PC-9 (cell line): ENCODE results near the gene MAST4. TPM values are rescaled to one million over a fixed set of nuclear protein-coding genes. Genes with fewer than 3 reads are reported as not detected.

Source experiments
- BruUV-seq: library from RNA; stranded (reverse); fragments of 400-500 nt; replicated peaks from 2 replicates; lab custom pipeline; 2021; lab: Mats Ljungman, UMichigan
- CTCF ChIA-PET: fragments of 300-600 bp; sonication (Branson Sonifier 250); formaldehyde crosslinking; loops from one replicate; lab custom pipeline; 2022; ENCODE audit warnings: antibody characterized with exemption; lab: Charles Lee
- POLR2A ChIA-PET: fragments of 300-600 bp; sonication (Branson Sonifier 250); formaldehyde crosslinking; loops from one replicate; lab custom pipeline; 2022; ENCODE audit warnings: antibody characterized with exemption; ENCODE audit not compliant: unreplicated experiment; lab: Charles Lee
- DNase-seq, 2 experiments: peaks; one replicate each; pipeline versions ENCODE4 v3.0.0 to v3.0.0-alpha.2; 2015 to 2022; ENCODE audit warnings: mixed read lengths in 1 of 2
- H2AFZ ChIP-seq: fragments of 200-600 bp; sonication (generic); 2 replicates; pipeline ENCODE4 v1.8.1; 2017; ENCODE audit warnings: antibody characterized with exemption
- H3F3A ChIP-seq: fragments of 200-600 bp; sonication (generic); 2 replicates; pipeline ENCODE4 v1.8.1; 2017; ENCODE audit warnings: antibody characterized with exemption, mild to moderate bottlenecking, low read depth; ENCODE audit not compliant: insufficient read depth
- H3K27ac ChIP-seq: fragments of 200-600 bp; sonication (generic); 2 replicates; pipeline ENCODE4 v1.6.1; 2016; ENCODE audit warnings: mixed run types
- H3K27me3 ChIP-seq: fragments of 200-600 bp; sonication (generic); 2 replicates; pipeline ENCODE4 v1.6.1; 2016; ENCODE audit warnings: low read depth, mixed run types; ENCODE audit not compliant: insufficient read depth
- H3K36me3 ChIP-seq: fragments of 200-600 bp; sonication (generic); 2 replicates; pipeline ENCODE4 v1.6.1; 2016; ENCODE audit warnings: low read depth, mixed run types
- H3K4me1 ChIP-seq: fragments of 200-600 bp; sonication (generic); replicated peaks from 2 replicates; pipeline ENCODE4 v1.6.1; 2016; ENCODE audit warnings: mixed run types; ENCODE audit not compliant: insufficient read depth
- H3K4me2 ChIP-seq: fragments of 200-600 bp; sonication (generic); 2 replicates; pipeline ENCODE4 v1.6.1; 2017; ENCODE audit warnings: mixed run types
- H3K4me3 ChIP-seq: fragments of 200-600 bp; sonication (generic); 2 replicates; pipeline ENCODE4 v1.6.1; 2016; ENCODE audit warnings: mixed run types
- H3K79me2 ChIP-seq: fragments of 200-600 bp; sonication (generic); 2 replicates; pipeline ENCODE4 v1.6.1; 2017; ENCODE audit warnings: low read depth, mixed run types
- H3K9me2 ChIP-seq: fragments of 200-600 bp; sonication (generic); 2 replicates; pipeline ENCODE4 v1.8.1; 2017; ENCODE audit warnings: mild to moderate bottlenecking; ENCODE audit not compliant: insufficient read depth
- H3K9me3 ChIP-seq: fragments of 200-600 bp; sonication (generic); 2 replicates; pipeline ENCODE4 v1.8.1; 2016; ENCODE audit warnings: low read depth; ENCODE audit not compliant: insufficient read depth
- H4K20me1 ChIP-seq: fragments of 200-600 bp; sonication (generic); 2 replicates; pipeline ENCODE4 v1.8.1; 2017; ENCODE audit not compliant: insufficient read depth
- CTCF ChIP-seq: fragments of 200-600 bp; sonication (generic); conservative IDR thresholded peaks from 2 replicates; pipeline ENCODE4 v1.6.1; 2017; ENCODE audit warnings: mixed run types, antibody characterized with exemption, mild to moderate bottlenecking, moderate library complexity
- EZH2 ChIP-seq: fragments of 200-600 bp; sonication (generic); IDR thresholded peaks from 2 replicates; pipeline ENCODE4 v1.8.0; 2017; ENCODE audit warnings: antibody characterized with exemption, low read depth
- intact Hi-C: fragments of 100-400 bp; cut with micrococcal nuclease; formaldehyde crosslinking; loops from one replicate; pipeline ENCODE4 v1.10.0; 2022; ENCODE audit not compliant: unreplicated experiment
- total RNA-seq: library from RNA; stranded (reverse); gene quantifications from 2 replicates; pipeline ENCODE4 v1.2.3, GENCODE V29; 2021

MAST4 gene
- total RNA-seq, 1 experiment from 2014 or later = 19.3 TPM

DNA sequence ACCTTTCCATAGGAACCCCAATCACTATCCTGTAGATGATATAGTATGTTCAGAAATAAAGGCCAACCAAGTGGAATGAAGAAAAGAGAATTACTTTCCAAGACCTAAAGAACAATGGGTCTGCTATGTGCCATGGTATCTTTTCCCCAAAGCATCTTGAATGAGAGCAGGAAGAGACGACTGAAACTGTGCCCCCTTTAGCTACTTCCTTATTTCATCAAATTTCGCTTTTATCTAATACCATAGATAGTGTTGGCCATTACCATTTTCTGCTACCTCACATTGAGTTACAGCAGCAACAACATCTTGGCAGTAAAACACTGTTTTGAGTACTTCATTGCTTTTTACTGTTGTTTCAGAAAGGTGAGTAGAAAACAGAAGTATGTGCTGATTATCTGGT lies 333.8 kb downstream of the MAST4 start:
- ChIA-PET CTCF (no interaction called here), POLR2A (no interaction called here)
- no peaks in the 10 kb centered on the region for H3K9me3 ChIP-seq
- no peaks in the 10 kb centered on the region for H3F3A ChIP-seq
- no peak for DNase-seq
- H3K4me3 ChIP-seq = no peak overlapping the region
- no TSS peak for BruUV-seq
- no peaks in the 10 kb centered on the region for H3K9me2 ChIP-seq
- no peak overlapping the region for H2AFZ ChIP-seq
- no peaks in the 10 kb centered on the region for H3K79me2 ChIP-seq
- H3K4me2 ChIP-seq = no peak overlapping the region
- no peaks in the 10 kb centered on the region for H4K20me1 ChIP-seq
- H3K27me3 ChIP-seq = no peaks in the 10 kb centered on the region
- intact Hi-C loops = no loop called here
- H3K27ac ChIP-seq = no peak overlapping the region
- no peak for TF ChIP-seq CTCF
- no peak for TF ChIP-seq EZH2
- H3K4me1 ChIP-seq = no peaks in the 10 kb centered on the region
- no peaks in the 10 kb centered on the region for H3K36me3 ChIP-seq

DNA sequence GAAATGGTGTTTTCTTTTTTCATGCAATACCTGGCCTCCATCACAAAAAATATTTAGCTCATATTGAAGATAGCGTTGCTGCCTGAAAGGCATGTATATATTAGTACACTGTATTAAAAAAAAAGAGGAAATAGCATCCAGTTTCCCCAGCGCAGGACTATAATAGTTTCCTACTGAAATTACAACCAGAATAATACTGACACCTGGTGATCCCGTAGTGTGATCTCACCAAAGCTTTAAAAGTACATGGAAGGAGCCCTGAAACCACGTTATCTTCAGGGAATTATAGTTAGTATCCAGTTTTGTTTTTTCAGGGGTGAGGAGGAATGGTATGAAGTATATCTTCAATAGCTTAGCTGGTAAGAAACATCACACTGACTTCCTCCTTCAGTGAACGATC lies 335.5 kb downstream of the MAST4 start:
- H3K27ac ChIP-seq = no peak overlapping the region
- H3K4me3 ChIP-seq = no peak overlapping the region
- no peaks in the 10 kb centered on the region for H3K79me2 ChIP-seq
- POLR2A ChIA-PET = interaction anchor here (0.6 kb wide), 1 partner anchor 48 kb away, joined by 5 read pairs; no protein-coding TSS in a partner anchor
- H3K9me2 ChIP-seq = no peaks in the 10 kb centered on the region
- H3K4me2 ChIP-seq = no peak overlapping the region
- BruUV-seq = no TSS peak
- H3K4me1 ChIP-seq = no peaks in the 10 kb centered on the region
- H4K20me1 ChIP-seq = no peaks in the 10 kb centered on the region
- CTCF ChIA-PET = no interaction called here
- DNase-seq = no peak
- intact Hi-C loops = no loop called here
- H3K27me3 ChIP-seq = no peaks in the 10 kb centered on the region
- H3K36me3 ChIP-seq = no peaks in the 10 kb centered on the region
- TF ChIP-seq CTCF (no peak), EZH2 (no peak)
- H3K9me3 ChIP-seq = no peaks in the 10 kb centered on the region
- H2AFZ ChIP-seq = no peak overlapping the region
- no peaks in the 10 kb centered on the region for H3F3A ChIP-seq

- Histone ChIP-seq H3F3A (no peaks in the 10 kb centered on the region), H2AFZ (no peak overlapping the region), H3K4me3 (no peak overlapping the region), H4K20me1 (no peaks in the 10 kb centered on the region), H3K27ac (no peak overlapping the region), H3K4me1 (no peaks in the 10 kb centered on the region), H3K9me3 (no peaks in the 10 kb centered on the region), H3K4me2 (no peak overlapping the region), H3K27me3 (no peaks in the 10 kb centered on the region), H3K79me2 (no peaks in the 10 kb centered on the region), H3K36me3 (no peaks in the 10 kb centered on the region), H3K9me2 (no peaks in the 10 kb centered on the region)
- ChIA-PET POLR2A (interaction anchor here (0.7 kb wide), 1 partner anchor 25 kb away, joined by 3 read pairs; no protein-coding TSS in a partner anchor), CTCF (no interaction called here)
- TF ChIP-seq CTCF = no peak
- TF ChIP-seq EZH2 = no peak
- no peak for DNase-seq
- BruUV-seq = no TSS peak
- intact Hi-C loops = no loop called here
Observed at GRCh38 chr5:66932457-66932856, 336.3 kb downstream of the MAST4 start.
